Stimulated activated CD8-positive, alpha-beta memory T cell treated with anti-CD3 and anti-CD28 coated beads, Interleukin-15, amount 100 ng/mL, for 1 hour (primary cell): ENCODE measurements around the gene PGM2L1.
"Not testable (repeated sequence)": the region's sequence is repeated elsewhere in the genome, so short reads cannot be mapped to it uniquely, and the experiment has no call there.

Experiments
- DNase-seq: peaks from one replicate; pipeline ENCODE4 v3.0.0-alpha.2; 2020; ENCODE audit warnings: low read depth

The PGM2L1 gene

GRCh38 chr11:74398244-74399159, at the start of gene PGM2L1:
PGM2L1 (minus strand) TSS chr11:74398433; CDS start chr11:74398161, 272 bp downstream.
- peak; percentile 86 for DNase-seq

GRCh38 chr11:74447720-74448119, 49.5 kb upstream of the PGM2L1 start:
- DNase-seq = no peak

DNA sequence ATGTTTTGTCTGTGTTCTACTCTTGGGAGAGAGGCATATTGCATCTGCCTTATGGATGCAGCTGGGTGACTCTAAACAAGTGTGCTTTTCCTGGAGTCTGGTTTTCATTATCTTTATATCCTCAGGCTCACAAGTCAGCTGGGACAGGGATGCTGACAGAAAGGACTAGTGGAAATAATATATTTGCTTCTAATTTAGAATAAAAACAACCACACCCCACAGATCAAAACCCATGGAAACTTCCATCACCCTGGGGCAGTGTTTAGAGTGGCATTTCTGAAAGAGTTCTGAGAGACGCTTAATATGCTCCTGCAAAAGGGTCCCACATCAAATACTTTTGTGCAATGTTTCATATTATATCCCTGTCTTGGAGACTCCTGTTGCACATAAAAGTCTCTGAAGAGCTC, 48.3 kb upstream of the PGM2L1 start:
- no peak for DNase-seq

DNA sequence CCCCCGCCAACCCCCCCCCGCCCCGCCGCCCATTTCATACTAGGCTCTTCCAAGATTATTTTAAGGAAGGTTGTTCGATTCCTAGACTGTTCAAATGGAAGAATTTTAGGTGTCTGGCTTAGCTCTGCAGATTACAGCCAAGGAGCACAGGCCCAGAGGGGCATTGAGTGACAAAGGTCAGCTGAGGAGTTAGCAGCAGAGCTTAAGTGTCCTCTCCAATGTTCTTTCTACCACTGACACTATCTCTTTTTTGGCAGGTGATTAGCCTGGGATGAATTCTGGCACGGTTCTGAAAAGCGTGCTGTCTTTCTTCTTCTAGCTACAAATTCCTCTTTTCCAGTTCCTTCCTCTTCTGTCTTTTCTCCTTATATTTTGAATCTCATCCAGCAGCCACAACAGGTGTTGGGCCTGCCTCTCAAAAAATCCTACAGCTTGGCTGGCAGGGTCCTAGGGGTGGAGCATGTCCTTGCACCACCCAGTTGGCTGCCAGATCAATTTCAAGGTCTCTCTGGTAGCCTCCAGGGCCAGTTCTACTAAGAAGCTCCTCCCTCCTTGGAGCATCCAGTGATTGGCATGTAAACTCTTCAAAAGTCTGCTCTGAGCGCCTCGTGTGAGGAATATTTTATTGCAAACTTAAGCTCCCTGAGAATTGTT, 46.1 kb upstream of the PGM2L1 start:
- DNase-seq = no peak

DNA sequence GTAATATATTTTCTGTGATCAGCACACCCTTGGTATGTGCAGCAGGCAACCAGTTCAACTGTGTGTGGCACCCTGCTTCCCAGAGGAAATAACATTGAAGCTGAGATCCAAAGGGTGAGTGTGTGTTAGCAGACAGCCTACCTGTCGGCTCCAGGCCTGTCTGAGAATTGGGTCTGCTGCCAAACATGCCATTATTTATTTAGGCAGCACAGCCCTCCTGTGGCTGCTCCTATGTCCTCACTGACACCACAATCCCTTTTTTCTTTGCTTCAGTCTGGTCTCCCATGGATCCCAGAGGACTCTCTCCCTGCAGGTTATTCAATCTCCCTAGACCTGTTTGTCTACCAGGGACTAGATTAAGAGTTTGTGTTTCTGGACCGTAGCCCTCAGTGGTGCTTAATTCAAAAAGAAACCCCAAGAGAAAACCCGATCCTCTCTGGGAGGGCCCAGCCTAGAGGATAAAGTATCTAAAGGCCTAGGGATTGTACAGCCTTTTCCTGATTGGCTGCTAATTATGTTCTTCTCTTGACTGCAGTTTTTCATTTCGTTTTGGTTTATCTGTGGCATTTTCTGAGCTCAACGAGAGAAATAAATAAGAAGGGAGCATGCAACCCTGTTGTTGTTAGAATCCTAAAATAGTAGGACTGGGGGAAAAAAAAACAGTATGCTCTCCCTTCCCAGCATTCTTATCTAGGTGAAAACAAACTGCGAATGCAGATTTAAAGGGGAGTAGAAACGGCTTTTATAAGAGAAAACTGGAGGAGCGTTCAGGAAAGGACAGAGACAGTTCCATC, 45.0 kb upstream of the PGM2L1 start:
- DNase-seq = no peak

DNA sequence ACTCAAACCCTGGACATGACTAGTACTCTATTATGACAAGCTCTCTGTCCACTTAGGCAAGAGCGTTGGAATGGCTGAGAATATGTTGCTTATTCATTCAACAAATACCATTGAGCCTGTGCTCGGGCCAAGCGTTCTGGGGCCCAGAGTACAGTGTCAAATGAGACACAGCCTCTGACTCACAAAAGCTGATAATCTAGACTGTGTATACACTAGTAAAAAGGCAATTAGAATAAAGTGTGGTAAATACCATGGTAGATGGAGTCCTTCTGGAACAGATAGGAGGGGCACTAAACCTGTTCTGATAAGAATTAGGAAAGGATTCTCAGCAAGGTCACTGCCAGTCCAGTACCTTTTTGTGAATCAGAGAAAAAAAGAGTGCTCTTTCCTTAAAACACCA, 44.4 kb upstream of the PGM2L1 start:
- DNase-seq = no peak

DNA sequence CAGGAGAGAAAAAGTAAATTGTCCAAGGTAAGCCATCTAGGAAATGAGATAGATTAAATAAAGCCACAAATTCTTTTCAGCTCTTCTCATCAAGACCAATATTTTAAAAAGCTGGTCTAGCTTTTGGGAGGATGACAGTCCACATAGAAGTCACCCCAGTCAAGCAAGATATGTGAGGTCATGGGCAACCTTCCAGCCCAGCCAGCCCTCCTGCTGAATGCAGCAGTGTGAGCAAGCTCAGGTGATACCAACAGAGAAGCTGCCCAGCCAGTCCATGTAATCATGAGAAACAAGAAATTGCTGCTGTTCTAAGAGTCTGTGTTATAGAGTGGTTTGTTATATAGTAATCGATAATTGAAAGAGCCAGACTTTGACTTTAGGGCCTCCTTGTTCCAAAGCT, 40.4 kb upstream of the PGM2L1 start:
- no peak for DNase-seq

DNA sequence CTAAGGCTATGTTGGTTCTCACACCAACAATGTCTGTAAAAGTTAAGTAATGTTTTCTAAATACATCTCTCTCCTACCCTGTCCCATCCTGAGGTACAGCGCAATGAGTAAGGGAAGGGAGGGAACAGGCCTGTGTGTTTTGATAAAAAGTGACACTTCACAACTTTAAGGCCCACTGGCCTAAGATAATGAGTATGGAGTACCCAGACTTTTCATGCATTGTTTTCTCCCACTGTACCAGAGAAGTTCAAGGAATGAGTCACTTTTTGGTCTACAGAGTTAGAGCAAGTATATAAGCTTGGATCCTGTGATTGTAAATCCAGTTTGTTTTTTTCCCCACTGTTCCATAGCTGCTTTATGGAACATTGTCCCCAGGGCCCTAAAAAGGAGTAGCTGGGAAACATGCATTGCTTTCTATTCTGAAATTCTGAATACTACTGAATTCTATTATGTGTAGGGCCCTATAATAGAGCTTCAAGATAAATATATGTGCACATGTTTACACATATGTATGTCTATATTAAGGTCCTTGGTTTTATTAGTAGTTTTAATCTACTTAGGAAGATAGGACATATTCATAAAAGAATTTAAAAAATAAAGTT, 39.3 kb upstream of the PGM2L1 start:
- no peak for DNase-seq

DNA sequence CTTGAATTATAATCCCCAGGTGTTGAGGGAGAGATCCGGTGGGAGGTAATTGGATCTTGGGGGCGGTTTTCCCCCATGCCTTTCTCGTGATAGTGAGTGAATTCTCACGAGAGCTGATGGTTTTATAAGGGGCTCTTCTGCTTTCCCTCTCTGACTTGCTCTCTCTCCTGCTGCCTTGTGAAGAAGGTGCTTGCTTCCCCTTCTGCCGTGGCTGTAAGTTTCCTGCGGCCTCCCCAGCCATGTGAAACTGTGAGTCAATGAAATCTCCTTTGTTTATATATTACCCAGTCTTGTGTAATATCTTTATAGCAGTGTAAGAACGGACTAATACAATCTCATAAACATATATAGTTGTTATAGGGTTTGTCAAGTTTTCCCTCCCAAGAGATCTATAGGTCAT, 36.3 kb upstream of the PGM2L1 start:
- DNase-seq = no peak

DNA sequence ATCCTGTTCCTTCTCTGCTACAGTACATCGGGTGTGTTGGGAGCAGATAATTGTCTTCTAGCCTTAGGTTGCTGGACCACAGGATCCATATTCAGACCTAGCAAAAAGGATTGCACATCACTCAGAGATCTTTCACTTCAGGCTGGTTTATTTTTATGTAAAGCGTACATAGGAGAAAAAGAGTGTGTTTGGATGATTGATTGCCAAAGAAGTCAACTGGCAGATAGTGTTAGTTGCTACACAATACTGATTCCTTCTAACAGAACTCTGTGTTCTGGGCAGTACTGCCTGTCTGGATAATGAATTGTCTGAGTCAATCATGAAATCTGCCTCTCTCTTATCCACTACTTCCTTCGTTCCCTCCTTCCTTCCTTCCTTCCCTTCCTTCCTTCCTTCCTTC, 31.0 kb upstream of the PGM2L1 start:
- no peak for DNase-seq

DNA sequence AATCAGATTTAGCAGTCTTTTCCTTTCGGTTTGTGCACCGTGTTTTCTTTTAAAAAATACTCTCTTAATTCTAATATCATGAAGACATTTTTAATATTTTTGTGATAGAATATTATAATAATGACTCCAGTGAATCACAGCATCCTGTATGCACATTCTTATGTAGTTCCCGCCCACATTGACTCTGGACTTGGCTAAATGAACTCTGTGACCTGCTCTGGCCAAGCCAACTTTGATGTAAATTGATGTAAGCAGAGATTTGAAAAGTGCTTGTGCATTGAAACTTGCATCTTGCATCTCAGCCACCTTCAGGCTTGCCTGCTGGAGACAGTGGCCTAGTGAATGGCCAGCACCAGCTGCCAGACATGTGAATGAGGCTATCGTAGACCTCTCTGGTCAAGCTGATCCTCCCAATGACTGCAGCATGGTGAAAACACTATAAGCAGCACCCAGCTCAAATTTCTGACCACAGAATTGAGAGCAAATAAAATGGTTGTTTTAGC, 29.2 kb upstream of the PGM2L1 start:
- no peak for DNase-seq

DNA sequence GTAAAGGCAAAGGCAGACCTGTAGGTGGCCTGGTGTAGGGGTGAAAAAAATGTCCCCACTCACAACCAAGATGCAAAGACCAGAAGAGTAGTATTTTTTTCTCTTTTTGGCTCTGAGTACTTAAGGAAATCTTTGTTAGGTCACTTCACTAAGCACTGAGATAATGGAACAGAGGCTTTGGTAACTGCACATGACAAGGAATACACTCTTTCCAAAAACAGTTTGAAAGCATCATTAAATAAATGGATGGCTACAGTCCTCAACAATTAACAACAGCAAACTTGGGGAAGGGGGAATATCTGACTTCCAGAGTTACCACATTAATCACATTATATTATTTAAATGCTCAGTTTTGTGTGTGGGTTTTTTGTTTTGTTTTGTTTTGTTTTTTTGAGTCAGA, 26.9 kb upstream of the PGM2L1 start:
- no peak for DNase-seq

DNA sequence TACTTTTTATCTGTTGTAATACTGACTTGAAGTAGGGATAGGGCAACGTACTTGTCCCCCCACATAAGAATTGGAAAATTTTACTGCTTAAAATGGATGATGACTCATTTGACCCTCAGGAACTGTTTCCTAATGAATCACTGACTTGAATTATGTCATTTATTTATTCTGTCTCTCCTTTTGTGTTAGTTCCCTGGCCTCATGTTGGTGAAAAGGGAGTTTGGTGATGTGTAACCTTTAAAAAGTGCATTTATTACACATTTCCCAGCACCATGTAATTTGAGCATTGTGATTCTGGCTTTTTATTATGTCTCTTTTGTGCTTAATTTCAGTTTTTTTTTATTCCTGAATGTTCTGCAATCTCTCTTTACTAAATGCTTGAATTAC, 20.3 kb upstream of the PGM2L1 start:
- no peak for DNase-seq

DNA sequence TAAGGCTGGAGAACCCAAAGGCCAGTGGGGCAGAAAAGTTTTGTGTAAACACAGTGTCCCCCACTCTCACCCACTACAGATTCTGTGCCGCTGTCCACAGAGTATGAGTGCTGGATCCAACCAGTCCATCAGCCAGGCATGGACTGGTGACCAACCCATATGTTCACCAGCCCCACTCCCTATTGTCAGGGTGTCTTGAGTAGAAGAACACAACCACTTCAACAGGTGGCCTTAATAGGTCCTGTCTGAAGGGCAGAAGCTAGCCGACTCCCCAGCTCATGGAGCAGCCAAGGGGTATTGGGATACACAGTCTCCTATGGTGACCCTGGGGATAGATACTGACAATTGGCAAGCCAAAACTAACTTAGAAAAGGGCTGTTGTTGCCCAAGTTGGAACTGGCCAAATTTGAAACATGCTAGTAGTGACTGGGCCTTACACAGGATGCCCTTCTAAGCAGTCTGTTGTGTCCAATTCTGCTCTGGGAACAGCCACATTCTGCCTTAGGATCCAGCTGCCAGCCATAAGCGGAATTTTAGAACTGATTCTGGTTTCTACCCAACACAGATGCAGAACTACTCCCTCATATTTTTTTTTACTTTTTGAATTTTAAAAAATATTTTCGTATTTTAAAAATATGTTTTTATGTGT, 19.8 kb upstream of the PGM2L1 start:
- DNase-seq = no peak

GRCh38 chr11:74417379-74417804, 19.2 kb upstream of the PGM2L1 start:
- DNase-seq = no peak

- DNase-seq = not testable (repeated sequence)
Measured at GRCh38 chr11:74416974-74417373, 18.7 kb upstream of the PGM2L1 start.

- DNase-seq = no peak
Measured at GRCh38 chr11:74412733-74413359, 14.6 kb upstream of the PGM2L1 start.

DNA sequence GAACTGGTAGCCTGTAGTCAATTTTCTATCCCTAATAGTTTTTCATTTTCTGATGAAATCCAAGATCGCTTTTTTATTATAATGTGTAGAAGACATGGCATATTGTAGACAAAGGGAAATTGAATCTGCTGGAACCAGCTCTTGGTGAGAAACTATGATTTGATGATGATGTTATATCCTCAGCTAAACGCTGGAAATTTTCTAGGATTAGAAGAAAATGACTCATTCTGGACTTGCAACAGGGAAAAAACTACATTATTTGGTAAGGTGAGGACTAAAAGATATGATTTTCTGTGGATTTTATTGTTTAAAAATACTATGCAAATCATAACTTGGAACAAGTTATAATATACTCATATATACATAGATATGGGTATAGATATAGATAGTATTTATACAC, 14.1 kb upstream of the PGM2L1 start:
- no peak for DNase-seq

DNA sequence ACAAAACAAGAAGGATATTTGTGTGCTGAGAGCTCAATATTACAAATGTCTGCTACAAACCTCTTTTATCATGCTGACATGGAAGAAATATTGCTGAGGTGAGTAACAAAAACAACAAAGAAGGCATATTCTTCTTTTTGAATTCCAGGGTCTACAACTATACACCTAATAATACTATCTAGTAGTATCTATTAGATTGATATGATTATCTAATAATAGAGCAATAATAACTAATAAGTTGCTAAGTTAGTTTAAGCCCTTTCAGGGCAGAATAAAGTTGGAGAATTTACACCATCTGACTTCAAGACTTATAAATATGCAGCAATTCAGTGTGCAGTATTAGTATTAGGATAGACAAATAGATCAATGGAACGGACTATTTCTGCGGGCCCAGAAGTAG, 11.4 kb upstream of the PGM2L1 start:
- DNase-seq = no peak

- no peak for DNase-seq
Measured at GRCh38 chr11:74403607-74404321, 5.5 kb upstream of the PGM2L1 start.
